Measurements from ENCODE around the gene NOTCH1. TPM values are rescaled to one million over a fixed set of nuclear protein-coding genes. Genes with fewer than 3 reads are reported as not detected.

NOTCH1 gene
- total and polyA plus RNA-seq, 2 of the 8 experiments (the other 6 are each of a cell fraction or from before 2014, with no cell fraction given) = 6.9 to 55.6 TPM

DNA sequence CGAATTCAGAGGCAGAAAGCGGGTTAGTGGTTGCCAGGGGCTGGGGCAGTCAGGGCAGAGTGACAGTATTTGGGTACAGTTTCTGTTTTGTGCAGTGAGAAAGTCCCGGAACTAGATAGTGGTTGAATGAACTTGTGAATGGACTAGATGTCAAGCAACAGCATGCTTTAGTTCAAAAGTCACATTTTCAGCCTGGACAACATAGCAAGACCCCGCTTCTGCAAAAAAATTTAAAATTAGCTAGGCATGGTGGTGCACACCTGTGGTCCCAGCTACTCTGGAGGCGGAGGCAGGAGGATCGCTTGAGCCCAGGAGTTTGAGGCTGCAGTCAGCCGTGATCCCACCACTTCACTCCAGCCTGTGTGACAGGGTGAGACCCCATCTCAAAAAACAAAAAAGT is 8.4 kb downstream of the NOTCH1 start:
- no peak overlapping the region for H3K23ac ChIP-seq (ENCODE audit: insufficient read length)
- no peak overlapping the region for H2AFZ ChIP-seq (ENCODE audit: low read length)
- WGBS, 2 experiments (ENCODE audit: extremely low coverage in 1 of 2, insufficient coverage in 1 of 2, insufficient read length in 1 of 2, insufficient replicate concordance in 2 of 2, low coverage in 1 of 2, low lambda C conversion rate in 2 of 2, missing lambda C conversion rate in 1 of 2) = 95% methylated on average over 7 of the region's 7 CpGs; no CpG with 5 or more reads in 1 of the 2 experiments
- TF ChIP-seq PHF8 (conservative IDR thresholded peaks at IDR 0.05; ENCODE audit: low read depth, low read length) = no peak
- TF ChIP-seq RFX5 (IDR thresholded peaks at IDR 0.05; ENCODE audit: borderline replicate concordance, low read depth, low read length) = no peak
- no peak for TF ChIP-seq USF2 (IDR thresholded peaks at IDR 0.05; ENCODE audit: low read length)
- ChIA-PET POLR2A (ENCODE audit: partially characterized antibody) (interaction anchor here (0.8 to 1.2 kb wide), 4 partner anchors 8 to 88 kb away, joined by 3 to 8 read pairs (median 3); no protein-coding TSS in a partner anchor), CTCF (ENCODE audit: partially characterized antibody) (interaction anchor here (0.6 to 6.2 kb wide), 10 partner anchors 12 to 248 kb away, joined by 3 to 72 read pairs (median 4); no protein-coding TSS in a partner anchor)
- no peak overlapping the region for H3K9ac ChIP-seq (replicated peaks in 1 of 4; ENCODE audit: extremely low read depth in 1 of 4, low read depth in 3 of 4, low read length in 3 of 4)
- no peak overlapping the region for H2BK5ac ChIP-seq (ENCODE audit: low read depth, low read length)
- peaks cover 26% of the 10 kb centered on the region for H3K79me1 ChIP-seq (ENCODE audit: low read depth, low read length)
- no peak overlapping the region for H4K8ac ChIP-seq (ENCODE audit: extremely low read depth, insufficient read depth, low read length)
- no peak overlapping the region for H3K18ac ChIP-seq (ENCODE audit: extremely low read depth, low read length)
- no peak overlapping the region for H2BK15ac ChIP-seq (ENCODE audit: low read length)
- H2BK120ac ChIP-seq (replicated peaks; ENCODE audit: low read depth, low read length) = no peak overlapping the region
- H3K79me2 ChIP-seq (ENCODE audit: control insufficient read depth in 1 of 2, insufficient read depth in 2 of 2, low read length in 2 of 2) = peaks cover 0 to 83% of the 10 kb centered on the region in 2 experiments; a peak in 3 of 4 replicates
- no peak overlapping the region for H3K4me3 ChIP-seq (ENCODE audit: extremely low read depth in 1 of 4, insufficient read depth in 2 of 4, low read depth in 3 of 4, low read length in 4 of 4)
- FAIRE-seq = no peak
- no peak for DNase-seq (ENCODE audit: low read depth in 1 of 2, low spot score in 2 of 2)
- H3K14ac ChIP-seq (ENCODE audit: insufficient read length) = no peak overlapping the region
- no peak overlapping the region for H3K4me2 ChIP-seq (ENCODE audit: insufficient read depth in 1 of 2, low read depth in 2 of 2, low read length in 2 of 2)
- H3K27me3 ChIP-seq (replicated peaks in 1 of 4; ENCODE audit: control insufficient read depth in 3 of 4, extremely low read depth in 1 of 4, insufficient read depth in 3 of 4, low read length in 3 of 4) = no peaks in the 10 kb centered on the region
- no peak overlapping the region for H2AK5ac ChIP-seq (ENCODE audit: low read depth, low read length)
- peaks cover 0 to 10% (median 1%) of the 10 kb centered on the region in 4 experiments; a peak in 1 of 7 replicates for H3K4me1 ChIP-seq (replicated peaks in 1 of 4; ENCODE audit: control insufficient read depth in 3 of 4, insufficient read depth in 4 of 4, low read length in 3 of 4)
- H3K4ac ChIP-seq (replicated peaks; ENCODE audit: insufficient read length, low read depth, low read length) = no peak overlapping the region
- no peak overlapping the region for H3K56ac ChIP-seq (replicated peaks; ENCODE audit: insufficient read length, low read depth, low read length)
- H4K20me1 ChIP-seq (replicated peaks in 1 of 2; ENCODE audit: control insufficient read depth in 1 of 2, insufficient read depth in 2 of 2, low read length in 2 of 2) = peaks cover 28 to 56% of the 10 kb centered on the region in 2 experiments
- H3K36me3 ChIP-seq (ENCODE audit: control insufficient read depth in 2 of 4, insufficient read depth in 4 of 4, low read length in 3 of 4) = peaks cover 0 to 8% (median 1%) of the 10 kb centered on the region in 4 experiments; a peak in 3 of 8 replicates
- no peak overlapping the region for H2BK12ac ChIP-seq (ENCODE audit: low read depth, low read length)
- no peak overlapping the region for H2BK20ac ChIP-seq (ENCODE audit: low read length)
- H3K23me2 ChIP-seq (ENCODE audit: low read depth, low read length) = no peaks in the 10 kb centered on the region
- H3K9me3 ChIP-seq (ENCODE audit: insufficient read depth in 2 of 2, low read depth in 1 of 2, low read length in 1 of 2) = no peaks in the 10 kb centered on the region
- no peak overlapping the region for H4K5ac ChIP-seq (ENCODE audit: insufficient read length, low read depth, low read length)
- H4K91ac ChIP-seq (replicated peaks; ENCODE audit: insufficient read length, low read length) = no peak overlapping the region
- no peak overlapping the region for H3K27ac ChIP-seq (ENCODE audit: low read depth, low read length)
